Chondrocyte (in vitro differentiated cells): ENCODE data around the gene RPTOR. TPM values are rescaled to one million over a fixed set of nuclear protein-coding genes. Genes with fewer than 3 reads are reported as not detected.

Experiments used
- DNase-seq: peaks from one replicate; pipeline ENCODE4 v3.0.0; 2021; ENCODE audit warnings: mixed read lengths, low spot score
- H3K27ac Mint-ChIP-seq: one replicate; pipeline ENCODE4 v1.8.0; 2021; ENCODE audit warnings: mild to moderate bottlenecking, moderate library complexity, mixed read lengths; ENCODE audit not compliant: unreplicated experiment
- H3K27me3 Mint-ChIP-seq: 2 replicates; pipeline ENCODE4 v1.8.0; 2021; ENCODE audit warnings: low read depth, mixed read lengths
- H3K36me3 Mint-ChIP-seq: 2 replicates; pipeline ENCODE4 v1.8.0; 2021; ENCODE audit warnings: low read depth, mixed read lengths
- H3K4me1 Mint-ChIP-seq: 2 replicates; pipeline ENCODE4 v1.8.0; 2021; ENCODE audit warnings: low read depth, mild to moderate bottlenecking, mixed read lengths
- H3K4me3 Mint-ChIP-seq: one replicate; pipeline ENCODE4 v1.8.0; 2021; ENCODE audit warnings: mild to moderate bottlenecking, moderate library complexity, mixed read lengths; ENCODE audit not compliant: unreplicated experiment
- H3K9me3 Mint-ChIP-seq: 2 replicates; pipeline ENCODE4 v1.8.0; 2021; ENCODE audit warnings: low read depth, mixed read lengths
- CTCF ChIP-seq: fragments of 200-600 bp; sonication (generic); IDR thresholded peaks from 2 replicates; pipeline ENCODE4 v1.5.0; 2021; ENCODE audit warnings: antibody characterized with exemption, mild to moderate bottlenecking, moderate library complexity
- total RNA-seq: library from RNA; stranded (reverse); gene quantifications from 3 replicates; pipeline ENCODE4 v1.2.1, GENCODE V29; 2021

RPTOR gene
- total RNA-seq, 1 donor from 2014 or later = 30.9 TPM

- peaks cover 4% of the 10 kb centered on the region for H3K36me3 Mint-ChIP-seq
- no peak for TF ChIP-seq CTCF
- peaks cover 13% of the 10 kb centered on the region for H3K4me1 Mint-ChIP-seq
- no peak overlapping the region for H3K4me3 Mint-ChIP-seq
- H3K9me3 Mint-ChIP-seq = no peaks in the 10 kb centered on the region
- no peak overlapping the region for H3K27ac Mint-ChIP-seq
- no peaks in the 10 kb centered on the region for H3K27me3 Mint-ChIP-seq
- DNase-seq = peak; percentile 64
These were observed 293.1 kb downstream of the RPTOR start for GRCh38 chr17:80837711-80838110.

DNA sequence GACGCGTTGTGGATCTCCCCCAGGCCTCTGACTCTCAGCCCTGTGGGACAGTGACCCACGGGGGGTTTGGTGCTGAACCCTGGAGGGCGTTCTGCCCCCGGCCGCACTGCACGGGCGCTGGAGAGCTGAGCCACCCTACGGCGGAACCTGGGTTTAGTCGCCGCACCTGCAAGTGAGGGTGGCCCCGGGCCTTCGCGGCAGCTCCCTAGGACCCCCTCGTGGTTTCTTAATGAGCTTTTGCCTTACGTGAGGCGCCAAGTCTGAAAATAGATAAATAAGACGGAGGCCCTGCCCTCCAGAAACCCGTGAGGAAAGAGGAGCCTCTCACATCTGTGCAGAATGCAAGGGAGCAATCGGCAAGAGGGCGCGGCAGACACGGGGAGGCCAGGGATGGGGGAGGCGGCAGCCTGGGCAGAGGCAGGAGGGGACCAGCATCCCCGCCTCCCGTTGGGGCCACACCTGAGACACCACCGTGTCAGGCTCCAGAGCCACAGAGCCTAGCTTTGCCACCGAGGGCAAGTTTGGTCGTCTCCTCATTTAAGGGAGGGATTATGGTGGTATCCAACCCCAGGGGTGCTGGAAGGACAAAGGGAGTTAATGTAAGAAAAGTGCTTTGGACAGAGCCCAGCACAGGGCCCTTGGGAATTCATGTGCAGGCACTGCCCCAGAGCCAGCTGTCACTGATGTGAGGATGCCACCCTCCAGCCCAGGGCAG is 293.8 kb downstream of the RPTOR start:
- Mint-ChIP-seq H3K4me1 (peaks cover 5% of the 10 kb centered on the region), H3K36me3 (peaks cover 4% of the 10 kb centered on the region), H3K4me3 (no peak overlapping the region), H3K27me3 (no peaks in the 10 kb centered on the region), H3K27ac (peak overlapping the region; percentile 17), H3K9me3 (no peaks in the 10 kb centered on the region)
- no peak for TF ChIP-seq CTCF
- DNase-seq = peak; percentile 77

DNA sequence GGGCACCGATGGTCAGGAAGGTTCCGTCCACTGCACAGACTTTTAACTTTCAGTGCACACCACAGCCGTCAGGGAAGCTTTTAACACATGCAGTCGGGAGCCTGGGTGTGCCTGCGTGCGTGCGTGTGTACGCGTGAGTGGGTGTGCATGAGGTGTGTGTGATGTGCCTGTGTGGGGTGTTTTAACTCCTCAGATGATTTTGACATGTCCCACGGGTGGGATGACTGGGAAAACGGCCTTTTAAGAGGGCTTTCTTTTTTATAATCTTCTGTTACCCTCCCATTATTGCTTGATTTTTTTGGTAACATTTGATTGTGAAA is 294.3 kb downstream of the RPTOR start:
- Mint-ChIP-seq H3K9me3 (no peaks in the 10 kb centered on the region), H3K27me3 (no peaks in the 10 kb centered on the region), H3K36me3 (peaks cover 4% of the 10 kb centered on the region), H3K27ac (peak overlapping the region; percentile 17), H3K4me1 (peaks cover 2% of the 10 kb centered on the region), H3K4me3 (no peak overlapping the region)
- DNase-seq = no peak
- TF ChIP-seq CTCF = no peak

DNA sequence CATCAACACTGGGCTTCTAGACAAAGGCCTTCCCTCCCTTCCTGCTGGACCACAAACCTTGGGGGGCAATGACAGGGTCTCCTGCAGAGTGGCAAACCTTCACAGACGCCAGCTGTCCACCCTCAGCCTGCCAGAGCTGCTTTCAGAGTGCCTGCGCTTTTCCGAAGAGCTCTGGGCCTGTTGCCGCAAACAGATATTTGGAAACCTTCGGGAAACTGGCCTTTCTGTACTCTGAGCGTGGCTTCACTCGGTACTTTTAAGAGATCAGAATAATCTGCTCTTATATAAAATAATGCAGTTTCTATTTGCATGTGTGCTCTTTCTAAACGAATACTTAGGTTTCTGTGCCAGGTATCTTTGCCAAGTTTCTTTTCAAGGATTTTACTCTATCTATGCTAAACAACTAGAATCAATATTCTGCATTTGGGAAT is 294.9 kb downstream of the RPTOR start:
- Mint-ChIP-seq H3K27ac (no peak overlapping the region), H3K9me3 (no peaks in the 10 kb centered on the region), H3K36me3 (peaks cover 4% of the 10 kb centered on the region), H3K27me3 (no peaks in the 10 kb centered on the region), H3K4me1 (no peaks in the 10 kb centered on the region), H3K4me3 (no peak overlapping the region)
- peak; percentile 44 for DNase-seq
- TF ChIP-seq CTCF = no peak

GRCh38 chr17:80839970-80840369 is 295.3 kb downstream of the RPTOR start:
- Mint-ChIP-seq H3K4me3 (no peak overlapping the region), H3K36me3 (peaks cover 4% of the 10 kb centered on the region), H3K4me1 (no peaks in the 10 kb centered on the region), H3K27ac (no peak overlapping the region), H3K9me3 (no peaks in the 10 kb centered on the region), H3K27me3 (no peaks in the 10 kb centered on the region)
- TF ChIP-seq CTCF = no peak
- DNase-seq = peak; percentile 55
